Vagina (tissue), 2 donors: ENCODE data around the gene BCAS4. TPM values are rescaled to one million over a fixed set of nuclear protein-coding genes. Genes with fewer than 3 reads are reported as not detected.
A peak's percentile ranks its signal among the peaks of the same experiment; 100 is the strongest.

Experiments
- DNase-seq, 2 donors: peaks; one replicate each; pipeline ENCODE4 v3.0.0-alpha.2; 2017; ENCODE audit errors: extremely low spot score in 2 of 2
- H3K27ac ChIP-seq: fragments of 200-600 bp; sonication (generic); one replicate; pipeline ENCODE4 v1.5.1; 2019
- H3K27me3 ChIP-seq: fragments of 200-600 bp; sonication (generic); one replicate; pipeline ENCODE4 v1.5.1; 2019
- H3K36me3 ChIP-seq, 2 donors: fragments of 200-600 bp; sonication (generic); one replicate each; pipeline ENCODE4 v1.5.1; 2017 to 2019
- H3K4me1 ChIP-seq: fragments of 200-600 bp; sonication (generic); one replicate; pipeline ENCODE4 v1.5.1; 2019
- H3K4me3 ChIP-seq, 2 donors: fragments of 200-600 bp; sonication (generic); 1 replicate in 1 of 2; 2 replicates in 1 of 2; pipeline ENCODE4 v1.5.1; 2016 to 2019
- H3K9me3 ChIP-seq: fragments of 200-600 bp; sonication (generic); one replicate; pipeline ENCODE4 v1.5.1; 2019
- POLR2A ChIP-seq, 2 donors: fragments of 450-650 bp; IDR thresholded peaks; one replicate each; pipeline ENCODE4 v1.6.1; 2017; ENCODE audit warnings: antibody characterized with exemption in 2 of 2, mild to moderate bottlenecking in 2 of 2, moderate library complexity in 2 of 2
- POLR2AphosphoS5 ChIP-seq, 2 donors: sonication (generic); formaldehyde crosslinking; IDR thresholded peaks; one replicate each; pipeline ENCODE4 v1.9.0; 2017; ENCODE audit warnings: antibody characterized with exemption in 2 of 2, mild to moderate bottlenecking in 2 of 2, low read depth in 1 of 2; ENCODE audit not compliant: insufficient read depth in 1 of 2
- intact Hi-C: fragments of 100-400 bp; cut with DNase I; formaldehyde crosslinking; loops from one replicate; pipeline ENCODE4 v1.15.1; 2023
- total RNA-seq: library from RNA; depleted of rRNA; stranded (reverse); fragments of >200 nt; gene quantifications from one replicate; pipeline ENCODE4 v1.2.3, GENCODE V29; 2016
- TF ChIP-seq, protein P1 (sequence below), 3 experiments: fragments of 450-650 bp in 2 of 3; fragments of 200-600 bp in 1 of 3; sonication (generic) in 1 of 3; IDR thresholded peaks; one replicate each; pipeline ENCODE4 v1.5.1; 2017 to 2019; ENCODE audit warnings: antibody characterized with exemption in 3 of 3, mild to moderate bottlenecking in 2 of 3, moderate library complexity in 2 of 3

Gene BCAS4
- total RNA-seq, 1 donor from 2014 or later, result 1.7 TPM

DNA sequence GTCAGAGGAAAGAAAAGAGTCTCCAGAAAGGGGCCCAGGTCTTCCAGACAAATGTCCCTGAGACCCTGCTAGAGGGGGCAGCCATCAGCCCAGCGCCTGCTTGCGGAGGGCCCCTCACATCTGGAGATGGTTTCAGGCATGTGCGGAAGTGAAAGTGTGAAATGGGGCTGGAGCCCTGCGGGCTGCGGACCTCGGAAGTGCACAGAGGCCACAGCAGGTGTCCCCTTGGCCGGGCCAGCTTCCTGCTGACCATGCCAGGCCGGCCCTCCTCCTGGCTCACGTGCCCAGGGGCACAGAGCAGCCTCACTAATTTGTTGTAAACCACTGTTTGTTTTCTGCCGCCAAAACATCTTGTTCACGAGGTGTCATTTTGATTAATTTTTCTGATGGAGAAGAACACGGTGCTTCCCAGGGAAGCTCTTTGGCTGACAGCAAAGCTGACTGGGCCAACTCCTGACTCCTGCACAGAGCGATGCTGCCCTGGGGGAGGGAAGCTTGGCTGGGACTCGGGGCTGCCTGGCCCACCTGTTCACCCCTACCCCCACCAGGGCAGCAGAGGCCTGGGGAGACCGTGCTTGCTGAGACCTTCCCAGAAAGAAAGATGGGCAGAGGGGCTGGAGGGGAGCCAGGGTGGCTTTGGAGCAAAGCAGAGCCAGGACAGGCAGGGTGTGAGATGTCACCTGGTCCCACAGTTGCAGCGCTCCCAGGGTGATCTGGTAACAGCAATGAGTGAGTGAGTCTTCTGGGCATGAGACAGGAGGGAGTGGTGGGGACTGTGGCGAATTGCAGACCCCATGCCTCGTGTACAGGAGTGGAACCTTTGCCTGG is 54.2 kb downstream of the BCAS4 start:
- Histone ChIP-seq H3K9me3 (no peaks in the 10 kb centered on the region), H3K27ac (no peak overlapping the region), H3K4me1 (peaks cover 23% of the 10 kb centered on the region), H3K36me3 (no peaks in the 10 kb centered on the region), H3K4me3 (no peak overlapping the region), H3K27me3 (no peaks in the 10 kb centered on the region)
- intact Hi-C loops, result no loop called here
- no peak for DNase-seq
- TF ChIP-seq POLR2A (IDR thresholded peaks at IDR 0.05) (no peak), POLR2AphosphoS5 (IDR thresholded peaks at IDR 0.05; ENCODE audit: insufficient read depth in 1 of 2, low read depth in 1 of 2) (peak in 1 of 2 donors; percentile 16)
- TF ChIP-seq, protein P1, sequence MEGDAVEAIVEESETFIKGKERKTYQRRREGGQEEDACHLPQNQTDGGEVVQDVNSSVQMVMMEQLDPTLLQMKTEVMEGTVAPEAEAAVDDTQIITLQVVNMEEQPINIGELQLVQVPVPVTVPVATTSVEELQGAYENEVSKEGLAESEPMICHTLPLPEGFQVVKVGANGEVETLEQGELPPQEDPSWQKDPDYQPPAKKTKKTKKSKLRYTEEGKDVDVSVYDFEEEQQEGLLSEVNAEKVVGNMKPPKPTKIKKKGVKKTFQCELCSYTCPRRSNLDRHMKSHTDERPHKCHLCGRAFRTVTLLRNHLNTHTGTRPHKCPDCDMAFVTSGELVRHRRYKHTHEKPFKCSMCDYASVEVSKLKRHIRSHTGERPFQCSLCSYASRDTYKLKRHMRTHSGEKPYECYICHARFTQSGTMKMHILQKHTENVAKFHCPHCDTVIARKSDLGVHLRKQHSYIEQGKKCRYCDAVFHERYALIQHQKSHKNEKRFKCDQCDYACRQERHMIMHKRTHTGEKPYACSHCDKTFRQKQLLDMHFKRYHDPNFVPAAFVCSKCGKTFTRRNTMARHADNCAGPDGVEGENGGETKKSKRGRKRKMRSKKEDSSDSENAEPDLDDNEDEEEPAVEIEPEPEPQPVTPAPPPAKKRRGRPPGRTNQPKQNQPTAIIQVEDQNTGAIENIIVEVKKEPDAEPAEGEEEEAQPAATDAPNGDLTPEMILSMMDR (IDR thresholded peaks at IDR 0.05), result no peak

DNA sequence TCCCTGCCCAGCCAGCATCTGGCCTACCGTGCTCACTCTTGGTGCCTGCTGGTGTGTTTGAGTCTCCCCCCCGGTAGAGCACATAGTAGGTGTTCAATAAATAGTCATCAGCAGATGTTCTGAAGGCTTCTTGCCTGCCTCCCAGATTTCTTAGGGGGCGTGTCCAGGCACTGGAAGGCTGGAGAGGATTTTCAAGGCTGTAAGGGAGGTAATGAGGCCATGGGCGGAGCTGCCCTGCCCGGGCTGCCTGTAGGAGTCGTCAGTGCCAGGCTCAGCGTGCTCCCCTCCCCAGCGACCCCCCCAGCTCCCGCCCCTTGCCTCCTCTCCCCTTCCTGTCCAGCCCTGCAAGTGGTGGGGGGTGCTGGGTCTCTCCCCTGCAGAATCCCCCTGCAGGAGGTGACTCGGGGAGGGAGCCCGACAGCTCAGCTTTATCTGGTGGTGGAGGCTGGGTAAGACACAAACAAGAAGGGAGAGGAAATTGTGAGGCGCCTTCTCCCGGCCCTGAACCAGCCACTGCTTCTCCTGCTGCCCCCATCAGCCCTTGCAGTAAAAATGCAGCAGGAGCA is 55.9 kb downstream of the BCAS4 start:
- DNase-seq, result no peak
- H3K27me3 ChIP-seq, result no peaks in the 10 kb centered on the region
- H3K4me1 ChIP-seq, result peaks cover 19% of the 10 kb centered on the region
- no peaks in the 10 kb centered on the region for H3K9me3 ChIP-seq
- TF ChIP-seq POLR2AphosphoS5 (IDR thresholded peaks at IDR 0.05; ENCODE audit: insufficient read depth in 1 of 2, low read depth in 1 of 2) (no peak), POLR2A (IDR thresholded peaks at IDR 0.05) (no peak)
- TF ChIP-seq, protein P1 (IDR thresholded peaks at IDR 0.05), result no peak
- no peak overlapping the region for H3K27ac ChIP-seq
- no peak overlapping the region for H3K4me3 ChIP-seq
- intact Hi-C loops, result no loop called here
- H3K36me3 ChIP-seq, result no peaks in the 10 kb centered on the region

DNA sequence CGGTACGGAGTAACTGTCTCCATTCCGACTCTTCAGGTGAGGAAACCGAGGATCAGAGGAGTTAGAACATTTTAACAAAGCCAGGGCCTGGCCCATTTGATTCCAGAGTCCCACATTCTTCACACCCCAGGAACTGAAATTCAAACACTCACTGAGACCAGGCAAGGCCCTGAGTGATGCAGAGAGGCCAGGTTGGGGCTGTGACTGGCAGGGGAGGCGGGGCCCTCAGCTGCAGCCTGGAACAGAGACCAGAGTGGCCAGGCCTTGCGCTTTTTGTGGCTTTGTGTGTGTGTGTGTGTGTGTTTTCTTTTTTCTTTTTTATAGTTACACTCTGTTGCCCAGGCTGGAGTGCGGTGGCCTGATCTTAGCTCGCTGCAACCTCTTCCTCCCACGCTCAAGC is 57.2 kb downstream of the BCAS4 start:
- no peaks in the 10 kb centered on the region for H3K27me3 ChIP-seq
- H3K4me1 ChIP-seq, result peaks cover 25% of the 10 kb centered on the region
- H3K4me3 ChIP-seq, result no peak overlapping the region
- intact Hi-C loops, result no loop called here
- TF ChIP-seq POLR2AphosphoS5 (IDR thresholded peaks at IDR 0.05; ENCODE audit: insufficient read depth in 1 of 2, low read depth in 1 of 2) (no peak), POLR2A (IDR thresholded peaks at IDR 0.05) (no peak)
- TF ChIP-seq, protein P1 (IDR thresholded peaks at IDR 0.05), result no peak
- no peaks in the 10 kb centered on the region for H3K9me3 ChIP-seq
- H3K36me3 ChIP-seq, result no peaks in the 10 kb centered on the region
- DNase-seq, result no peak
- no peak overlapping the region for H3K27ac ChIP-seq

DNA sequence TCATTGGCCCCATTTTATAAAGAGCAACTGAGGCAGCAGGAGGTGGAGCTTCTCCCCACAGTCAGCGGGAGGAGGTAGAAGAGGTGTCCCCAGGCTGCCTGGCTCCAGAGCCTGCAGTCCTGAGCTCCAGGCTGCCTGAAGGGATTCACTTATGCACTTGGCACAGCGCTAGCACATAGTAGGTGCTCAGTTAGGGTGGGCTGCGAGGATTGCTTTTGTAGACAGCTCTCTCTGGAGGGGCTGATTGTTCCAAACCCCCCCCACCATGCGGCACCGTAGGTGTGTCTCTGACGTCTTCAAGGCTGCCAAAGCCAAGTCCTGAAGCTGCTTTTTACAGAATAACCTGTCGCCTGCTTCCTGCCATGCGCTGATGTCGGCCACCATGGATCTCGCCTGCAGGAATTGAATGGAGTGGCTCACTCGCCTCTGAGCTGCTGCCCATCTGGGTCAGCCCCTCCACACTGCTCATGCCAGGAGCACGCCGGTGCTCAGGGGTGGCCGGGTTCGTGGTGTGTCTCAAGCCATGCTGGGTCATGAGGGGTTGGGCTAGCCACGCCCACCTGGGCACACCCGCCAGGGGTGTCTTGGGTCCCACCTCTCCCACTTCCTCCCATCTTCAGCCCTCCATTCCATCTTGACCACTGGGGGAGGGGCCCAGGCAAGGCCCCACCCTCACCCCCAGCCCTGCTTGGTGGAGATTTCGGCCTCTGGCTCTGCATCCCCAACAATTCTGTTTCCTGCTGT is 59.8 kb downstream of the BCAS4 start:
- no peak for DNase-seq
- Histone ChIP-seq H3K4me3 (no peak overlapping the region), H3K9me3 (no peaks in the 10 kb centered on the region), H3K27me3 (no peaks in the 10 kb centered on the region), H3K4me1 (peaks cover 12% of the 10 kb centered on the region), H3K27ac (no peak overlapping the region), H3K36me3 (no peaks in the 10 kb centered on the region)
- intact Hi-C loops, result no loop called here
- TF ChIP-seq POLR2AphosphoS5 (IDR thresholded peaks at IDR 0.05; ENCODE audit: insufficient read depth in 1 of 2, low read depth in 1 of 2) (no peak), POLR2A (IDR thresholded peaks at IDR 0.05) (no peak)
- TF ChIP-seq, protein P1 (IDR thresholded peaks at IDR 0.05), result no peak
